ENCODE measurements around the gene IFI30. TPM values are rescaled to one million over a fixed set of nuclear protein-coding genes. Genes with fewer than 3 reads are reported as not detected.

The IFI30 gene
- total RNA-seq, 1 donor from 2014 or later: 2.2 TPM

- peak; percentile 94 for DNase-seq (ENCODE audit: low read depth, low spot score)
Observed at GRCh38 chr19:18224525-18225354, 51.1 kb downstream of the IFI30 start.

GRCh38 chr19:18225355-18225701 is 51.7 kb downstream of the IFI30 start:
- DNase-seq (ENCODE audit: low read depth, low spot score): no peak

GRCh38 chr19:18225702-18226468 is 52.3 kb downstream of the IFI30 start, which contains the start of gene PDE4C:
TSS of gene PDE4C (minus strand) at chr19:18226438. CDS start at chr19:18226415, 23 bp downstream.
- no peak for DNase-seq (ENCODE audit: low read depth, low spot score)

GRCh38 chr19:18226956-18227780 is 53.6 kb downstream of the IFI30 start:
- DNase-seq (ENCODE audit: low read depth, low spot score): no peak

Other genes with a start within 250 kb of the IFI30 start
- gene CCDC124, start 240.8 kb upstream of the IFI30 start, total RNA-seq: 57.0 and 65.4 TPM in 2 replicates
- under 0.01 TPM in 1 of 2 replicates, not detected in the other for gene KCNN1, start 206.7 kb upstream of the IFI30 start, total RNA-seq
- 10.3 and 15.5 TPM in 2 replicates for gene ARRDC2, start 165.6 kb upstream of the IFI30 start, total RNA-seq
- gene IL12RB1, start 86.9 kb upstream of the IFI30 start, total RNA-seq: 0.18 TPM in 1 of 2 replicates, not detected in the other
- 0.67 and 0.92 TPM in 2 replicates for gene MAST3, start 76.0 kb upstream of the IFI30 start, total RNA-seq
- 2.4 and 2.8 TPM in 2 replicates for gene PIK3R2, start 20.6 kb upstream of the IFI30 start, total RNA-seq
- gene MPV17L2, start 19.4 kb downstream of the IFI30 start, total RNA-seq: 10.3 and 13.0 TPM in 2 replicates
- gene RAB3A, start 30.2 kb downstream of the IFI30 start, total RNA-seq: 0.99 TPM in 2 replicates
- gene PDE4C, start 52.6 kb downstream of the IFI30 start, total RNA-seq: 0.04 and 0.20 TPM in 2 replicates
- gene IQCN, start 100.6 kb downstream of the IFI30 start, total RNA-seq: 0.07 TPM in 1 of 2 replicates, not detected in the other
- gene JUND, start 107.8 kb downstream of the IFI30 start, total RNA-seq: 124 and 131 TPM in 2 replicates
- 139 and 172 TPM in 2 replicates for gene LSM4, start 149.3 kb downstream of the IFI30 start, total RNA-seq
- 23.9 and 25.7 TPM in 2 replicates for gene PGPEP1, start 166.8 kb downstream of the IFI30 start, total RNA-seq
- 95.0 and 102 TPM in 2 replicates for gene GDF15, start 212.3 kb downstream of the IFI30 start, total RNA-seq
- not detected in 2 replicates for gene LRRC25, start 223.8 kb downstream of the IFI30 start, total RNA-seq
- gene SSBP4, start 245.6 kb downstream of the IFI30 start, total RNA-seq: 75.4 and 84.3 TPM in 2 replicates

Measured in pulmonary artery endothelial cell (primary cell).